GM04503 (cell line): ENCODE results near the gene TBRG1.

Experiments
- DNase-seq: peaks from one replicate; pipeline ENCODE4 v3.0.0-alpha.2; 2012; ENCODE audit warnings: low read depth

Gene TBRG1

GRCh38 chr11:124662106-124662505 is 39.4 kb downstream of the TBRG1 start:
- DNase-seq = no peak

DNA sequence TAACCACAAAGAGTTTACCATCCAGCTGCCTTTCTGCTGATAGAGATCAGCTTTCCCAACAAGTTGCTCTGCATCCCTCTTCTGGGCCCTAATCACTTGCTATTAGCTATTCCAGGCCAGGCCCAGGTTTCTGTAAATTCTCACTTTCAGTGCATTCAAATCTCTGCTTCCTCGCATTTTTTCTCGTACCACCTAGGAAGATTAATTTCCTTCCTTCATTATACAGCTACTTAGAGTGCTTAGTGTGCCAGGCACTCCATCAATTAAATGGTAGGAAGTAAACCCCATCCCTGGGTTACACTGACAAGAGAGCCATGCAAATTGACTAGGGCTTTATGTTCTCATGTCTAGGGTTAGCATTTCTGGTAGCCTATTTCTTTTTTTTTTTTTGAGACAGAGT is 41.2 kb downstream of the TBRG1 start:
- no peak for DNase-seq

GRCh38 chr11:124667601-124668000 is 44.9 kb downstream of the TBRG1 start:
- DNase-seq = no peak

- DNase-seq = no peak
Observed at GRCh38 chr11:124669193-124669592, 46.5 kb downstream of the TBRG1 start.

GRCh38 chr11:124670732-124671131 is 48.1 kb downstream of the TBRG1 start:
- DNase-seq = no peak

GRCh38 chr11:124672536-124673215 is 50.0 kb downstream of the TBRG1 start:
- DNase-seq = no peak

DNA sequence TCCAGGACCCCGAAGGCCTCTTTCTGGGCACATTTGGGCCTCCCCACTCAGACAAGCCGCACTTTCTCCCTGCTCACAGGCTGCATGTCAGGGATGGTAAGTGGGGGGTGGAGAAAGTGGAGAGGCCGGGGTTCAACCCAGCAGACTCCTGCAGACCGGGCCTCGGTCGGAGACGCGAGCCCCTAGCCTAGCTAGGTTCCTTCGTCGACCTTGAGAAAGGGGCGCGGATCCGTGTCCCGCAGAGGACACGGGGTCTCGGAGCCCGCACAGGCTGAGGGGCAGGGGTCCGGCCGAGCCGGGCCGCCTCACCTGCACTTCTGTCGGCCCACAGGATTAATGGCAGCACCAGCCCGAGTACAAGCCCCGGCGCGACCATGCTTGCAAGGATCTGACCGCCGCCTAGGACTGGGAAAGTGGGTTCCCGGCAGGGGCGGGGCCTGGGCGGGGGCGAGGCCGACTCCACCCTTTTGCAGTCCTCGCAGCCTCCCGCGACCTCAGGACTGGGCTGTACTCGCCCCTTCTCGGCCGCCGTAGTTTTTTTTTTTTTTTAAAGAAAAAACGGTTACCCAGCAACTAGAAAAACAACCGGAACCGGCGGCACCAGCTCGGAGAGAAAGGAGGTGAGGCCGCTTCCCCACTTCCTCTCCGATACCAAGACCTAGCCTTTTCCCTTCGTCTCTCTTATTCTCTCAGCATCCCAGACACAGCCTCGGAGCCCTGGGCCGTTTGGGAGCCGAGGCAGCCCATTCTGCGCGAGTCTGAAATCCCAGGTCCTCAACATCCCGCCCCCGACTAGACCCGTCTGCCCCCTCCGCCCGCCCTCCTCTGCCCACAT is 50.9 kb downstream of the TBRG1 start, which contains the start of the genes SIAE and SPA17:
Gene SIAE (minus strand): TSS at position 407 of the 835 bp plus-strand sequence. CDS start 31 bp downstream, at position 376.
Gene SPA17 (plus strand): TSS at position 572 of the 835 bp plus-strand sequence. CDS start 1,361 bp downstream, outside the sequence.
- DNase-seq = peak; percentile 82

DNA sequence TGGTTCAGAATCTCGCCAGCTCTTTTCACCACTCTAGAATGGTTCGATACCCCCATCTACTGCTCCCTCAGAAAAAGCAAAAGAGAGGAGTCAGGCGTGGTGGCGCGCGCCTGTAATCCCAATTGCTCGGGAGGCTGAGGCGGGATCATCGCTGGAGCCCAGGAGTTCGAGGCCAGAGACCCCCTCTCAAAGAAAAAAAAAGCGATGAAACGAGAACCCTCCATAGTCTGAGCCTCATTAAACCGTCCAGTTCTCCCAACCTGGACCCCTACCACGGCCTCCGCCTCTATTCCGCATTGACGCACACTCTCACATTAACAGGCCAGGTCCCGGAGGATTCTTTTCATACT is 51.5 kb downstream of the TBRG1 start:
- no peak for DNase-seq

- DNase-seq = no peak
Observed at GRCh38 chr11:124674571-124674970, 51.9 kb downstream of the TBRG1 start.

DNA sequence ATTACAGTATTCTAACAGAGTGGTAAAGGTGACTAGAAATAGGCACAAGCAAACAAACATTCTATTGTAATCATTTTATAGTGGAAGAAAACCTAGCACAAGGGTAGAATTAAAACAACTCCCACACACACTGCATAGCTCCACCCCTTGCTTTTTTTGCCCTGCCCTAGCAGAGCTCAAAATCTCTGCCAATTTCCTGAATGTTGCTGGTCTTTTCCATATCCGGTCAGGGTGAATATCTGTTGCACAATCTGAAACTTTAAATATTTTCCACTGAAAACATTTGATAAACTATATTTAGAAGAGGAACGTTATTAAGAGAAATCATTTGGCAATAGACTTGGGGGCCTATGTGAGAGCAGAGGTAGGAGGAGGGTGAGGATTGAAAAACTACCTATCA is 53.7 kb downstream of the TBRG1 start:
- DNase-seq = peak; percentile 24

GRCh38 chr11:124678416-124678815 is 55.8 kb downstream of the TBRG1 start:
- no peak for DNase-seq

DNA sequence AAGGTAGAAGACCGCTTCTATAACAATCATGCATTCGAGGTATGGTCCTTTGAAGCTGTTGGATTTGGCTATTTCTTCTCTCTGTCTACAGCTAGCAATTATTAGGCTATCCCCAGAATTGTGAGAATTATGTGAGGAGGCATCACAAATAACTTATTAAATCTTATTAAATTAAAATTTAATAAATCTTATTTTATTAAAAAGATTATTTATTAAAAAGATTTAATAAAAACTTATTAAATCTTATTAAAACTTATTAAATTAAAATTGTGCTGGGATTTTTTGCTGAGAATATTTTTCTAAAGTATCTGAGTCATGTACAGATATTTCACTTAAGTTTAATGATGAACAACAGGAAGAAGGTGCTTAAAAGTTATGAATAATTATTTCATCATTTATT is 58.8 kb downstream of the TBRG1 start:
- no peak for DNase-seq

DNA sequence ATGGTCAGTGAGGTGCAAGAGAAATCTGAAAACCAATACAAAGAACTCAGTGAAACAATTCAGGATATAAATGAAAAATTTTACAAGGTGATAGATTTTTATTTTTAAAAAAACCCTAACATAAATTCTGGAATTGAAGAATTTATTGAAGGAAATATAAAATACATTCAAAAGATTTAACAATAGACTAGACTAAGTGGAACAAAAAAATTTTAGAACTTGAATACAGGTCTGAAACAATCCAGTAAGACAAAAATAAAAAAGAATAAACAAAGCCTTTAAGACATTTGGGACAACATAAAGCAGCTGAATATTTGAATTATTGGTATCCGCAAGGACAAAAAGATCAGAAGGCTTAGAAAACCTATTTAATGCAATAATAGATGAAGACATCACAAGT is 59.8 kb downstream of the TBRG1 start:
- no peak for DNase-seq
